Small intestine (tissue), 7 donors: ENCODE measurements around the gene NFIX. TPM values are rescaled to one million over a fixed set of nuclear protein-coding genes. Genes with fewer than 3 reads are reported as not detected.

ENCODE experiments used
- DNase-seq, 2 donors: peaks; one replicate each; pipeline versions ENCODE4 v3.0.0 to v3.0.0-alpha.2; 2013
- FAIRE-seq: peaks from 2 replicates; lab custom pipeline; 2012; peaks lifted over from hg19 to GRCh38; lab: Jason Lieb, UNC
- H3K27ac ChIP-seq, 3 donors: one replicate each; pipeline ENCODE4 v1.5.1; 2013; ENCODE audit warnings: low read length in 2 of 3, mild to moderate bottlenecking in 2 of 3, control low read depth in 1 of 3, inconsistent platforms in 1 of 3, low read depth in 1 of 3, moderate library complexity in 1 of 3
- H3K27me3 ChIP-seq, 3 donors: one replicate each; pipeline ENCODE4 v1.6.1; 2013; ENCODE audit warnings: low read length in 3 of 3, inconsistent platforms in 1 of 3; ENCODE audit not compliant: control insufficient read depth in 3 of 3, insufficient read depth in 3 of 3
- H3K36me3 ChIP-seq, 3 donors: one replicate each; pipeline ENCODE4 v1.6.1; 2013; ENCODE audit warnings: low read length in 3 of 3, inconsistent platforms in 1 of 3, low read depth in 1 of 3, mild to moderate bottlenecking in 1 of 3, moderate library complexity in 1 of 3; ENCODE audit not compliant: control insufficient read depth in 3 of 3, insufficient read depth in 2 of 3
- H3K4me1 ChIP-seq, 3 donors: one replicate each; pipeline ENCODE4 v1.6.1; 2013; ENCODE audit warnings: low read length in 2 of 3, inconsistent platforms in 1 of 3, low read depth in 1 of 3, mild to moderate bottlenecking in 1 of 3, moderate library complexity in 1 of 3; ENCODE audit not compliant: control insufficient read depth in 3 of 3, insufficient read depth in 2 of 3
- H3K4me3 ChIP-seq, 3 donors: one replicate each; pipeline ENCODE4 v1.5.1; 2013; ENCODE audit warnings: low read length in 3 of 3, control low read depth in 1 of 3, inconsistent platforms in 1 of 3, low read depth in 1 of 3, mild to moderate bottlenecking in 1 of 3, moderate library complexity in 1 of 3
- H3K9me3 ChIP-seq, 2 donors: one replicate each; pipeline ENCODE4 v1.6.1; 2013; ENCODE audit warnings: low read depth in 1 of 2, low read length in 1 of 2; ENCODE audit not compliant: control insufficient read depth in 2 of 2, insufficient read depth in 1 of 2
- WGBS, 3 donors: extraction: QIAGEN DNeasy Blood & Tissue Kit; methylation state at CpG; one replicate each; pipeline ENCODE4 v1.1.7; 2013; 5-methylcytosine and 5-hydroxymethylcytosine counted together
- polyA plus RNA-seq, 4 donors: library from polyadenylated mRNA; stranded (reverse) in 3 of 4; unstranded in 1 of 4; fragments of 200-250 nt in 3 of 4; fragments of 120-200 nt in 1 of 4; gene quantifications; one replicate each; pipeline versions ENCODE4 v1.2.1 to v1.2.3, GENCODE V29; 2013
- donor health status: healthy with polysubstance abuse.
- donor health status: control.
- donor health status: control.
- donor health status: Bipolar disorder and iron deficiency.
- donor health status: healthy.

The NFIX gene
- polyA plus RNA-seq, 4 donors, result 2.9 to 31.4 (median 10.0) TPM

GRCh38 chr19:13089139-13089856 lies 94.0 kb downstream of the NFIX start:
- Histone ChIP-seq H3K4me3 (no peak overlapping the region), H3K9me3 (no peaks in the 10 kb centered on the region), H3K4me1 (peaks cover 0 to 22% (median 0%) of the 10 kb centered on the region in 3 donors), H3K36me3 (peaks cover 0 to 21% (median 0%) of the 10 kb centered on the region in 3 donors), H3K27ac (no peak overlapping the region), H3K27me3 (peaks cover 0 to 48% (median 0%) of the 10 kb centered on the region in 3 donors)
- DNase-seq, result no peak
- WGBS, 3 donors, result 87 to 94% (median 91%) methylated on average over 5 of the region's 5 CpGs
- no peak for FAIRE-seq

- FAIRE-seq, result no peak
- peaks cover 0 to 54% (median 0%) of the 10 kb centered on the region in 3 donors for H3K27me3 ChIP-seq
- WGBS, 3 donors, result 81 to 94% (median 87%) methylated on average over 12 of the region's 12 CpGs
- no peak for DNase-seq
- H3K4me1 ChIP-seq, result peaks cover 0 to 28% (median 0%) of the 10 kb centered on the region in 3 donors
- H3K4me3 ChIP-seq, result no peak overlapping the region
- no peaks in the 10 kb centered on the region for H3K9me3 ChIP-seq
- H3K36me3 ChIP-seq, result peaks cover 0 to 25% (median 0%) of the 10 kb centered on the region in 3 donors
- H3K27ac ChIP-seq, result no peak overlapping the region
Observed at GRCh38 chr19:13089857-13090507, 94.7 kb downstream of the NFIX start.

- DNase-seq (no peak), FAIRE-seq (no peak)
- Histone ChIP-seq H3K4me3 (no peak overlapping the region), H3K9me3 (no peaks in the 10 kb centered on the region), H3K27ac (no peak overlapping the region), H3K27me3 (peaks cover 0 to 54% (median 0%) of the 10 kb centered on the region in 3 donors), H3K36me3 (peaks cover 0 to 27% (median 0%) of the 10 kb centered on the region in 3 donors), H3K4me1 (peaks cover 0 to 32% (median 0%) of the 10 kb centered on the region in 3 donors)
- WGBS, 3 donors, result 78 to 91% (median 80%) methylated on average over 8 to 10 of the region's 10 CpGs
Observed at GRCh38 chr19:13090511-13091231, 95.4 kb downstream of the NFIX start.

GRCh38 chr19:13091400-13092157 lies 96.3 kb downstream of the NFIX start:
- Histone ChIP-seq H3K36me3 (peaks cover 0 to 25% (median 0%) of the 10 kb centered on the region in 3 donors), H3K9me3 (no peaks in the 10 kb centered on the region), H3K4me1 (peaks cover 0 to 40% (median 4%) of the 10 kb centered on the region in 3 donors), H3K27me3 (peaks cover 0 to 54% (median 2%) of the 10 kb centered on the region in 3 donors), H3K27ac (peak overlapping the region in 2 of 3 donors; percentile 11 to 42), H3K4me3 (no peak overlapping the region)
- peak in 1 of 2 donors; percentile 69 for DNase-seq
- WGBS, 3 donors, result 57 to 86% (median 79%) methylated on average over 25 of the region's 25 CpGs
- no peak for FAIRE-seq

GRCh38 chr19:13092158-13092543 lies 96.9 kb downstream of the NFIX start:
- H3K27ac ChIP-seq, result peak overlapping the region in 2 of 3 donors; percentile 1 to 11
- peaks cover 0 to 23% (median 0%) of the 10 kb centered on the region in 3 donors for H3K36me3 ChIP-seq
- H3K4me3 ChIP-seq, result no peak overlapping the region
- H3K27me3 ChIP-seq, result peaks cover 0 to 54% (median 2%) of the 10 kb centered on the region in 3 donors
- peaks cover 0 to 40% (median 5%) of the 10 kb centered on the region in 3 donors for H3K4me1 ChIP-seq
- no peaks in the 10 kb centered on the region for H3K9me3 ChIP-seq
- WGBS, 3 donors, result 80 to 100% (median 96%) methylated on average over 2 of the region's 2 CpGs
- no peak for DNase-seq
- no peak for FAIRE-seq

GRCh38 chr19:13092606-13093235 lies 97.4 kb downstream of the NFIX start:
- DNase-seq (no peak), FAIRE-seq (no peak)
- Histone ChIP-seq H3K4me1 (peaks cover 0 to 40% (median 5%) of the 10 kb centered on the region in 3 donors), H3K27ac (peak overlapping the region in 1 of 3 donors; percentile 1), H3K9me3 (no peaks in the 10 kb centered on the region), H3K4me3 (no peak overlapping the region), H3K36me3 (peaks cover 0 to 20% (median 0%) of the 10 kb centered on the region in 3 donors), H3K27me3 (peaks cover 0 to 56% (median 2%) of the 10 kb centered on the region in 3 donors)
- WGBS, 3 donors, result 67 to 69% (median 69%) methylated on average over 10 to 14 of the region's 14 CpGs

GRCh38 chr19:13093407-13094105 lies 98.3 kb downstream of the NFIX start:
- FAIRE-seq (no peak), DNase-seq (peak; percentile 84 to 85)
- H3K36me3 ChIP-seq, result peaks cover 0 to 20% (median 0%) of the 10 kb centered on the region in 3 donors
- H3K4me1 ChIP-seq, result peaks cover 0 to 41% (median 7%) of the 10 kb centered on the region in 3 donors
- WGBS, 3 donors, result 42 to 44% (median 42%) methylated on average over 12 of the region's 12 CpGs
- H3K27me3 ChIP-seq, result peaks cover 0 to 63% (median 2%) of the 10 kb centered on the region in 3 donors
- H3K9me3 ChIP-seq, result no peaks in the 10 kb centered on the region
- no peak overlapping the region for H3K27ac ChIP-seq
- H3K4me3 ChIP-seq, result no peak overlapping the region
